ENCODE data around the gene HOXA7.
A peak's percentile ranks its signal among the peaks of the same experiment; 100 is the strongest.

Gene HOXA7

GRCh38 chr7:27169658-27170425 is 13.4 kb upstream of the HOXA7 start:
- no peak for DNase-seq

GRCh38 chr7:27168265-27168947 is 11.9 kb upstream of the HOXA7 start:
- DNase-seq = no peak

- DNase-seq = no peak
Measured at GRCh38 chr7:27167916-27168264, 11.4 kb upstream of the HOXA7 start.

- DNase-seq = no peak
Measured at GRCh38 chr7:27166531-27167505, 10.3 kb upstream of the HOXA7 start.

- DNase-seq = no peak
Measured at GRCh38 chr7:27165996-27166530, 9.6 kb upstream of the HOXA7 start.

- DNase-seq = peak; percentile 85
Measured at GRCh38 chr7:27165089-27165995, 8.9 kb upstream of the HOXA7 start, which contains the start of gene HOXA9. Gene HOXA9 (minus strand): TSS chr7:27165537. CDS start chr7:27165457, 80 bp downstream.

- DNase-seq = no peak
Measured at GRCh38 chr7:27164367-27165088, 8.1 kb upstream of the HOXA7 start.

GRCh38 chr7:27164045-27164366 is 7.5 kb upstream of the HOXA7 start:
- no peak for DNase-seq

- DNase-seq = no peak
Measured at GRCh38 chr7:27163288-27164044, 7.0 kb upstream of the HOXA7 start.

- DNase-seq = no peak
Measured at GRCh38 chr7:27162561-27163287, 6.2 kb upstream of the HOXA7 start.

- DNase-seq = no peak
Measured at GRCh38 chr7:27161721-27162560, 5.5 kb upstream of the HOXA7 start.

GRCh38 chr7:27161214-27161720 is 4.8 kb upstream of the HOXA7 start:
- DNase-seq = peak; percentile 61

GRCh38 chr7:27160546-27161213 is 4.2 kb upstream of the HOXA7 start:
- DNase-seq = peak; percentile 72

- no peak for DNase-seq
Measured at GRCh38 chr7:27160145-27160545, 3.7 kb upstream of the HOXA7 start.

GRCh38 chr7:27159266-27160144 is 3.0 kb upstream of the HOXA7 start:
- DNase-seq = no peak

- DNase-seq = no peak
Measured at GRCh38 chr7:27158436-27159265, 2.2 kb upstream of the HOXA7 start.
